Astrocyte of the spinal cord (primary cell): ENCODE results near the gene ZC2HC1B.
A peak's percentile ranks its signal among the peaks of the same experiment; 100 is the strongest.

Experiments
- DNase-seq: peaks from one replicate; pipeline ENCODE4 v3.0.0; 2011; ENCODE audit warnings: low read depth, low spot score
- H3K4me3 ChIP-seq: 2 replicates; pipeline ENCODE4 v1.5.1; 2011; ENCODE audit warnings: low read depth, mild to moderate bottlenecking, low read length, moderate library complexity
- CTCF ChIP-seq: IDR thresholded peaks from 2 replicates; pipeline ENCODE4 v1.5.1; 2012; ENCODE audit warnings: low read depth, mild to moderate bottlenecking, low read length, inconsistent platforms
- in situ Hi-C: cut with HindIII; loops from 2 replicates; pipeline ENCODE4 v1.10.0; 2017; ENCODE audit warnings: low sequenced_read_pairs

The ZC2HC1B gene

GRCh38 chr6:143836150-143836549 lies 28.1 kb upstream of the ZC2HC1B start:
- no peak for TF ChIP-seq CTCF
- no peak overlapping the region for H3K4me3 ChIP-seq
- DNase-seq: no peak
- in situ Hi-C loops: no loop called here

- in situ Hi-C loops: no loop called here
- DNase-seq: no peak
- no peak overlapping the region for H3K4me3 ChIP-seq
- no peak for TF ChIP-seq CTCF
Observed at GRCh38 chr6:143838395-143838794, 25.9 kb upstream of the ZC2HC1B start.

GRCh38 chr6:143839196-143839595 lies 25.1 kb upstream of the ZC2HC1B start:
- in situ Hi-C loops: no loop called here
- no peak for TF ChIP-seq CTCF
- H3K4me3 ChIP-seq: no peak overlapping the region
- DNase-seq: no peak

- no peak overlapping the region for H3K4me3 ChIP-seq
- in situ Hi-C loops: no loop called here
- DNase-seq: no peak
- TF ChIP-seq CTCF: no peak
Observed at GRCh38 chr6:143840595-143841265, 23.5 kb upstream of the ZC2HC1B start.

GRCh38 chr6:143842461-143842901 lies 21.8 kb upstream of the ZC2HC1B start:
- in situ Hi-C loops: no loop called here
- no peak for TF ChIP-seq CTCF
- peak overlapping the region; percentile 86 for H3K4me3 ChIP-seq
- DNase-seq: no peak

GRCh38 chr6:143842902-143843676 lies 21.2 kb upstream of the ZC2HC1B start, which contains the start of gene LTV1:
Gene LTV1, plus strand, starts transcription at chr6:143843338. Its CDS starts 140 bp downstream, at chr6:143843478.
- in situ Hi-C loops: no loop called here
- DNase-seq: peak; percentile 98
- peak within 1 kb of the TSS; percentile 86 for H3K4me3 ChIP-seq
- TF ChIP-seq CTCF: no peak
